Panc1 (cell line): Measurements from ENCODE around the gene DNAJA4.

Experiments
- CTCF ChIP-seq: fragments of 450-650 bp; IDR thresholded peaks from 2 replicates; pipeline ENCODE4 v1.5.1; 2017; ENCODE audit warnings: mild to moderate bottlenecking
- POLR2AphosphoS5 ChIP-seq: IDR thresholded peaks from 2 replicates; pipeline ENCODE4 v1.6.1; 2012; ENCODE audit warnings: mild to moderate bottlenecking, low read depth, low read length, moderate library complexity
- REST ChIP-seq, 2 experiments: IDR thresholded peaks; 2 replicates each; pipeline ENCODE4 v1.6.1; 2011 to 2012; ENCODE audit warnings: low read depth in 2 of 2, control low read depth in 1 of 2, low read length in 1 of 2, mild to moderate bottlenecking in 1 of 2, moderate library complexity in 1 of 2; ENCODE audit not compliant: insufficient read depth in 1 of 2
- SIN3A ChIP-seq: IDR thresholded peaks from 2 replicates; pipeline ENCODE4 v1.6.1; 2012; ENCODE audit warnings: low read depth, mild to moderate bottlenecking, low read length, moderate library complexity, borderline replicate concordance; ENCODE audit not compliant: insufficient read depth

- TF ChIP-seq POLR2AphosphoS5 = no peak
- no peak for TF ChIP-seq REST (IDR thresholded peaks at IDR 0.05; ENCODE audit: insufficient read depth in 1 of 2, low read depth in 2 of 2, low read length in 1 of 2)
- no peak for TF ChIP-seq CTCF
- no peak for TF ChIP-seq SIN3A
These were observed 27.2 kb upstream of the DNAJA4 start for GRCh38 chr15:78237146-78237545.
